GM21447 (cell line): Measurements from ENCODE around the gene HLA-DOB.

ENCODE experiments used
- ATAC-seq: cut with Tn5 transposase; IDR thresholded peaks from one replicate; pipeline ENCODE4 v1.9.1; 2021; ENCODE audit not compliant: unreplicated experiment

HLA-DOB gene

DNA sequence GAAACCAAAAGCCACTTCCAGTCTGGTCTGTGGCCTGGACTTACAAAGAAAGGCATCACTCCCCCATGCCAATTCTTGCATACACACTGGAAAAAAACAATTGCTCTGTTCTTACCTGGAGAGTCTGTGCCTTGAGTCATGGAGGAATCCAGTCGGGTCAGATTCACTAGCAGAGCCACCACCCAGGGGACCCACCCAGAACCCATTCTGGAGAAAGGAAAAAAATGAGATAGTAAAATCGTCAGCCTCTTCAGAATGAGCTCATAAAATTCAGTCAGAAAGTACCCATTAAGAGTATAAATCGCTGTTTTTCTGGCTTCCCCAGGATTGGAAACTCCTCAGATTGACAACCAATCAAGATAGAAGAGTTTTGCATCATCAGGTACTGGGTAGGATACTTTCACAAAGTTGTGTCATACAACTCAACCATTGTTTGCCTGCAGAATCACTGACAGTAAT is at the start of gene HLA-DOB:
HLA-DOB (minus strand) TSS at position 257 of the 459 bp plus-strand sequence; CDS start at position 206, 51 bp downstream.
- ATAC-seq, result no peak

- ATAC-seq, result no peak
Observed at GRCh38 chr6:32865724-32866443, 49.1 kb upstream of the HLA-DOB start.

- no peak for ATAC-seq
Observed at GRCh38 chr6:32862725-32863124, 45.9 kb upstream of the HLA-DOB start.

DNA sequence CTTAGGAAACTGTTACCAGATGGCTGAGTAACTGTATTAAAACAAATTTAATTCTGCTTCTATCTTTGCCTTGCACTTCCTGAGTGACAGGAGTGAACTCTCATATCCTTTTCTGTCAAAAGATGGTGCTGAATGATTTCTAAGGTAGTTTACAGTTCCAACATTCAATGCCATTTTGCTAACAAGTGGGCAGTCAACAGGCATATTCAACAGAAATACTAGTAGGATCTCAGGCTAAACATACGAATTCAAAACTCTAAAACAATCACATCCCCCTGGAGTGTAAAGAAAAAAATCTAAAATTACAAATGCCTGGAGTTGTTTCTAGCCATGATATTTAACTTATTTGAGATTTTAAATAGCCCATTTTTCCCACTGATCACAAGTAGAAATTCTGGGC is 43.9 kb upstream of the HLA-DOB start:
- no peak for ATAC-seq

GRCh38 chr6:32858194-32858593 is 41.4 kb upstream of the HLA-DOB start:
- no peak for ATAC-seq

DNA sequence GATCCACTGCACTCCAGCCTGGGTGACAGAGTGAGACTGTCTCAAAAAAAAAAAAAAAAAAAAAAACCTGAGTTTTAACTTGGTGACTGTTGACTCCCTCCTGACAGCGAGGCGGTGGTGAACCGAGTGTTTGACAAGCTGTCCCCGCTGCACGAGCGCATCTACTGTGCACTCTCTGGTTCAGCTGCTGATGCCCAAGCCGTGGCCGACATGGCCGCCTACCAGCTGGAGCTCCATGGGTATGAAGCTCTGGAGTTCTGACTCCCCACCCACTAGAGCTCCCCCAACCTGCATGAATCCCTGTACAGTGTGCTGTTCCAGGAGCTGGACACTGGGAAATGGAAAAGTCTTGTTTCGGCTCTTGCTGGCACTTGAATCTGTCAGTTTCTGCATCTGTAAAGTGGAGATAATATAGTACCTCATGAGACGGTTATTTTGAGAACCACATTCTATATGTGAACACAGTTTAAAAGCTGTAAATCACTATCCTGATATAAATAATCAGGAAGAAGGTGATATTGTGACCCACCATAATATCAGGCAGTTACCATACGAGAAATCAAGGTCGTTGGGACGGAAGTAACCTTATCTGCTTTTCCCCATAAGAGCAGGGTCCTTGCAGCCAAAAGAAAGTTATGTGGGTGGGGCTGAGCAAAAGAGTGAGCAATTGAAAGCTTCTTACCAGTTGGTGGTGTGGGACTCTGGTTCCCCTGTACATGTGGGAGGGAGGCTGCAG is 40.5 kb upstream of the HLA-DOB start:
- ATAC-seq, result no peak

DNA sequence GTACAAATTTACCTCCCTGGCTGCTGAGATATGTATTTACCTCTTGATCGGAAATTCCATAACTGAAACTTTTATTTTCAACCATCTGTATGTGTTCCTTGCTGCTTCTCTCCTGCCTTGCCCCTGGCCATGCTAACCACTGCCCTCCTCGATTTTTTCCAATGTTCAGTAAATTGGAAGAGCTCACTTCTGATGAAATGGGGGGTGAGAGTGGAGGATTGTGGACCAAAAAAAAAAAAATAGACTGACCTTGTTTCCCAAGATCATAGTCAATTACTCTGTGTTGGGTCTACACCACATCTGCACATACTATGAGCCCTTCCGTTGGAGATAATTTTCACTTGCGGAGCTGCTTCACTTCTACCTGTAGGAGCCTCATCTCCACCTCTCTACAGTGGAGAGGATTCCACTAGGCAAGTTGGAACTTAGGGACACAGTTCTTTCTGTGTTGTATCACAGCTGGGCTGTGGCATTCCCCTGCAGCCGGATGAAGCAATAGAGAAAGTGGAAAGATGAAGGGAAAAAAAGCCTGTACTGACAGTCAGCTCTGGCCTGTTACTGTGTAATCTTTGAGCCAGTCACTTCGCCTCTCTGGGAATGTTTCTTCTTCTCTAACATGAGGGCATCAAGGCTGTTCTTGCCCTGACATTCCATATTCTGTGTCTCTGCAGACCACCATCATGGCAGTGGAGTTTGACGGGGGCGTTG is 38.8 kb upstream of the HLA-DOB start:
- ATAC-seq, result no peak

- peak; percentile 23 for ATAC-seq
Observed at GRCh38 chr6:32854376-32855178, 37.8 kb upstream of the HLA-DOB start.

GRCh38 chr6:32853541-32854375 is 37.0 kb upstream of the HLA-DOB start, which contains the start of the genes PSMB9 and TAP1:
TSS of gene PSMB9 (plus strand) at chr6:32854192. CDS start at chr6:32854230, 38 bp downstream.
TSS of gene TAP1 (minus strand) at chr6:32853704. CDS start at chr6:32853636, 68 bp downstream.
- ATAC-seq, result peak; percentile 73

DNA sequence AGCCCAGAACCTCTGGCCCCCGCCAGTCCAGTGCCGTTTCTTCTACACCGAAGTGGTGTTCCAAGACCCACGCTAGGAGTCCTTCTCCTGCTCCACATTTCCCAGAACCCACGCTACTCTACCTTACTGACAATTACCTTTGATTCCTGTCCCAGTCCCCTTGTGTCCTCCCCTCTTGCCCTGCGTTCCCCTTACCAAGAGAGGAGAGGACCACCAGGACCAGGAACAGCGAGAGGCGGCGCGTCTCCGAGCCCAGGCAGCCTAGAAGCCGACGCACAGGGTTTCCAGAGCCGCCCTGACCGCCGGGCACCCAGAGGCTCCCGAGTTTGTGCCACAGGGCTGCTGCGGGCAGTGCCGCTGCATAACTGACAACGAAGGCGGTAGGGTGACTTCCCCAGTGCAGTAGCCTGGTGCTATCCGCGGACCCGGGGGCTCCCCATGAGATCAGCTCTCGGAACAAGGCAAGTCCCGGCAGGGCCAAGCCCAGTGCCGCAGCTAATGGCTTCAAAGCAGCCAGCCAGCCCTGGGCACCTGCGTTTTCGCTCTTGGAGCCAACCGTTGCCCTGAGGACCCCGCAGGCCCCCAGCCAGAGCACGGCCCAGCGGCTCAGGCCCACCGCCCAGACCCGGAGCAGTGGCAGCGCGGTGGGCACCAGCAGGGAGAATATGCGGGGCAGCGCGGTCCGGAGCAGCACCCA is 36.2 kb upstream of the HLA-DOB start:
- ATAC-seq, result peak; percentile 25

DNA sequence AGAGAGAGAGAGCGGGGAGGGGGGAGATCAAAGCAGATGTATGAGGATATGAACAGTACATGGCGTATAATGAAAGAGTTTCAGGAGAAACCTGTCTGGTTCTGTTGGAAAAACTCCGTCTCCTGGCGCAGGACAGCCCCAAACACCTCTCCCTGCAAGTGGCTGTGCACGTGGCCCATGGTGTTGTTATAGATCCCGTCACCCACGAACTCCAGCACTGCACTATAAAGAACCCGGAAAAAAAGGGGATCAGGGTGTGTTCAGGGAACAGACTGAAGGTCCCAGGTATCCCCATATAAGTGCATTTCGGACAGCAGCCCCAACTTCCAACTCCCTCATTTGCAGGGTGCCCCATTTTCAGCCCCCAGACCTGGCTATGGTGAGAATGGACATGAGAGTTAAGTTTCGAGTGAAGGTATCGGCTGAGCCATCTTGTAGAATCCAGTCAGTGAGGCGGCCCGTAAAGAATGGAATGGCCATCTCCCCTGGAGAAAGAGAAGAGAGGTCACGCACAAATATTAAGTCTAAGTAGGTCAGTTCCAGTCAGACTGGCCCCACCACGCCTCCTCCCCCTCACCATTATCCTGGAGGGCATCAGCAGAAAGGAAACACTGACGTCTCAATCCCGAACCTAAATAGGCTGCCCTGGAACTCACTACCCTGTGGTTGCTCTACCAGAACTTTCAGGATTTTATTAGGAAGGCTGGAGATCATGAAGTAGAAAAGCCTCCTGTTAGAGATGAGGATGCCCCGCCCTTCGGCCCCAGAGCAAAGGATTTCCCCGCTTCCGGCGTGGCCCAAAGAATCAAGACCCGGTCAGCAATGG is 35.4 kb upstream of the HLA-DOB start:
- no peak for ATAC-seq

- ATAC-seq, result no peak
Observed at GRCh38 chr6:32851025-32851424, 34.2 kb upstream of the HLA-DOB start.

DNA sequence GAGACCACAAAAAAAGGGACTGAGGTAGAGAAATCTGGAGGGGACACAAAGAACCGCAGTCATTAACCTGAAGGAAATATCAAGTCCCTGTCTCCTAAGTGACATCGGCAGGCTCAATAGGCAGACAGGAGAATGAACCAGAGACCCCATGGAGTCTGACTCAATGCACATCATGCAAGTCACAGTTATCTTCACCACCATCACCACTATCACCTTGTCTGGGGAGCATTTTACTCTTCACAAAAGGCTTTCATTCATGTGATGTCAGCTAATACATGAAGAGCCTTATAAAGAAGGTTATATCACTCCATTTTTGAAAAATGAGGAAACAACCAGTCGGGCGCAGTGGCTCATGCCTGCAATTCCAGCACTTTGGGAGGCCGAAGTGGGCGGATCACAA is 32.3 kb upstream of the HLA-DOB start:
- ATAC-seq, result no peak

DNA sequence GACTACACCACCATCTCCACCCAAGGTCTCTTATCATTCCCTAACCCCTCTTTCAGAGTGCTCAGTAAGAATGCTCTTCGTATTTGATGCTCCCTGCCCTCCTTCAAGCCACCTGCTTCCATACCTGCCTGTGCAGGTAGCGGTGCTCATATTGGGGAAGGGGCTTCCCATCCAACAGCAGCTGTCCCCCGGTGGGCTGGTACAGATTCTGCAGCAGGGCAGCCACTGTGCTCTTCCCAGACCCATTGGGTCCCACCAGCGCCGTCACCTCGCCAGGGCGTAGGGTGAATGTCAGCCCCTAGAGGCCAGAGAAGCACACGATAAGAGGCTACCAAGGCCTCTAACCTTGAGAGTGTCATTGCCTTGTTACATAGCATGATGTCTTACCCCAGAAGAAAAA is 31.0 kb upstream of the HLA-DOB start:
- ATAC-seq, result no peak

- ATAC-seq, result no peak
Observed at GRCh38 chr6:32847004-32847403, 30.2 kb upstream of the HLA-DOB start.

GRCh38 chr6:32845384-32845884 is 28.6 kb upstream of the HLA-DOB start:
- ATAC-seq, result no peak

- ATAC-seq, result no peak
Observed at GRCh38 chr6:32844839-32845383, 28.1 kb upstream of the HLA-DOB start.
